Lower lobe of right lung (tissue), 2 donors: ENCODE measurements around the gene ZNF491. TPM values are rescaled to one million over a fixed set of nuclear protein-coding genes. Genes with fewer than 3 reads are reported as not detected.
A peak's percentile ranks its signal among the peaks of the same experiment; 100 is the strongest.
"Not testable (repeated sequence)": the region's sequence is repeated elsewhere in the genome, so short reads cannot be mapped to it uniquely, and the experiment has no call there.

Experiments
- ATAC-seq, 2 donors: fragments of 200-7000 bp; cut with Tn5 transposase; one replicate each; pipeline ENCODE4 v1.9.1; 2020 to 2022; ENCODE audit warnings: mild to moderate bottlenecking in 2 of 2, moderate library complexity in 2 of 2
- DNase-seq: peaks from one replicate; pipeline ENCODE4 v3.0.0-alpha.2; 2020
- H3K27ac ChIP-seq: fragments of 200-600 bp; one replicate; pipeline ENCODE4 v1.8.0; 2022
- H3K27me3 ChIP-seq: fragments of 200-600 bp; one replicate; pipeline ENCODE4 v1.8.0; 2022; ENCODE audit warnings: low read depth
- H3K36me3 ChIP-seq: fragments of 200-600 bp; one replicate; pipeline ENCODE4 v1.8.0; 2022; ENCODE audit warnings: mild to moderate bottlenecking
- H3K4me1 ChIP-seq: fragments of 200-600 bp; one replicate; pipeline ENCODE4 v1.8.0; 2022
- H3K4me3 ChIP-seq: fragments of 200-600 bp; one replicate; pipeline ENCODE4 v1.8.0; 2022; ENCODE audit warnings: mild to moderate bottlenecking
- H3K9me3 ChIP-seq: fragments of 200-600 bp; one replicate; pipeline ENCODE4 v1.8.0; 2022
- intact Hi-C: fragments of 100-400 bp; cut with DNase I; formaldehyde crosslinking; loops from one replicate; pipeline ENCODE4 v1.11.0; 2022
- total RNA-seq: library from RNA; stranded (reverse); fragmentation: NEBNext Ultra II Directional; extraction: Animal tissue kit (Norgen Biotek cat#: 25700); gene quantifications from one replicate; pipeline ENCODE4 v1.2.1, GENCODE V29; 2021
- TF ChIP-seq, protein P1 (sequence below): fragments of 200-600 bp; IDR thresholded peaks from one replicate; pipeline ENCODE4 v1.8.0; 2022; ENCODE audit warnings: antibody characterized with exemption, mild to moderate bottlenecking
- donor health status: DM: no; HTN: yes; CAD: no; lungs with severe emphysema.

Gene ZNF491
- total RNA-seq, 1 donor from 2014 or later = 2.3 TPM

DNA sequence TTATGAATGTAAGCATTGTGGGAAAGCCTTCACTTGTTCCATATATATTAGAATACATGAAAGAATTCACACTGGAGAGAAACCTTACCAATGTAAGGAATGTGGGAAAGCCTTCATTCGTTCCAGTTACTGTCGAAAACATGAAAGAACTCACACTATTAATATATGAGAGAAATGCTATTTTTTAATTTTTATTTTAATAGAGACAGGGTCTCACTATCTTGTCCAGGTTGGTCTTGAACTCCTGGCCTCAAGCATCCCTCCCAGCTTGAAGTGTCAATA is 8.7 kb downstream of the ZNF491 start:
- peaks cover 38% of the 10 kb centered on the region for H3K9me3 ChIP-seq
- intact Hi-C loops = no loop called here

DNA sequence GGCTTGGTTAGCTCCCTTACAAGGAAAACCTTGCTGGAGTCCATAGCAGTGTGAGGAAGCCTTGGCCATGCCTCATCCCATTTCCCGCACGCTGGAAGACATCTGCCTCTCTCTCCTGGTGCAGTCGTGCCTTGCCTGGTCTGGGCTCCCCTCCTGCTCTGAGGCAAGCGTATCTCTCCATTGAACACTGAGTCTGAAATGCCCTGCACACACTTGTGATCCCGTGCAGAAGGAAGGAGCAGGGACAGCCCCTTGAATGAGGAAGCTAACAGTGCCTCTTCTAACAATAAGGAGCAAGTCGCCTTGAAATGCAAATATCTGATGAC is 15.3 kb downstream of the ZNF491 start:
- Histone ChIP-seq H3K4me3 (peak overlapping the region; percentile 87), H3K4me1 (peaks cover 9% of the 10 kb centered on the region), H3K27ac (peak overlapping the region; percentile 91), H3K36me3 (no peaks in the 10 kb centered on the region), H3K9me3 (peaks cover under 1% of the 10 kb centered on the region), H3K27me3 (no peaks in the 10 kb centered on the region)
- intact Hi-C loops = no loop called here
- DNase-seq = no peak
- ATAC-seq = peak; percentile 38 to 64
- TF ChIP-seq, protein P1, sequence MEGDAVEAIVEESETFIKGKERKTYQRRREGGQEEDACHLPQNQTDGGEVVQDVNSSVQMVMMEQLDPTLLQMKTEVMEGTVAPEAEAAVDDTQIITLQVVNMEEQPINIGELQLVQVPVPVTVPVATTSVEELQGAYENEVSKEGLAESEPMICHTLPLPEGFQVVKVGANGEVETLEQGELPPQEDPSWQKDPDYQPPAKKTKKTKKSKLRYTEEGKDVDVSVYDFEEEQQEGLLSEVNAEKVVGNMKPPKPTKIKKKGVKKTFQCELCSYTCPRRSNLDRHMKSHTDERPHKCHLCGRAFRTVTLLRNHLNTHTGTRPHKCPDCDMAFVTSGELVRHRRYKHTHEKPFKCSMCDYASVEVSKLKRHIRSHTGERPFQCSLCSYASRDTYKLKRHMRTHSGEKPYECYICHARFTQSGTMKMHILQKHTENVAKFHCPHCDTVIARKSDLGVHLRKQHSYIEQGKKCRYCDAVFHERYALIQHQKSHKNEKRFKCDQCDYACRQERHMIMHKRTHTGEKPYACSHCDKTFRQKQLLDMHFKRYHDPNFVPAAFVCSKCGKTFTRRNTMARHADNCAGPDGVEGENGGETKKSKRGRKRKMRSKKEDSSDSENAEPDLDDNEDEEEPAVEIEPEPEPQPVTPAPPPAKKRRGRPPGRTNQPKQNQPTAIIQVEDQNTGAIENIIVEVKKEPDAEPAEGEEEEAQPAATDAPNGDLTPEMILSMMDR = no peak

More for the DNA sequence above, 8.7 kb downstream of the ZNF491 start:
- Histone ChIP-seq H3K36me3 (no peaks in the 10 kb centered on the region), H3K4me1 (no peaks in the 10 kb centered on the region), H3K27ac (no peak overlapping the region), H3K4me3 (no peak overlapping the region), H3K27me3 (no peaks in the 10 kb centered on the region)
- TF ChIP-seq, protein P1 = no peak
- DNase-seq (no peak), ATAC-seq (no peak)

DNA sequence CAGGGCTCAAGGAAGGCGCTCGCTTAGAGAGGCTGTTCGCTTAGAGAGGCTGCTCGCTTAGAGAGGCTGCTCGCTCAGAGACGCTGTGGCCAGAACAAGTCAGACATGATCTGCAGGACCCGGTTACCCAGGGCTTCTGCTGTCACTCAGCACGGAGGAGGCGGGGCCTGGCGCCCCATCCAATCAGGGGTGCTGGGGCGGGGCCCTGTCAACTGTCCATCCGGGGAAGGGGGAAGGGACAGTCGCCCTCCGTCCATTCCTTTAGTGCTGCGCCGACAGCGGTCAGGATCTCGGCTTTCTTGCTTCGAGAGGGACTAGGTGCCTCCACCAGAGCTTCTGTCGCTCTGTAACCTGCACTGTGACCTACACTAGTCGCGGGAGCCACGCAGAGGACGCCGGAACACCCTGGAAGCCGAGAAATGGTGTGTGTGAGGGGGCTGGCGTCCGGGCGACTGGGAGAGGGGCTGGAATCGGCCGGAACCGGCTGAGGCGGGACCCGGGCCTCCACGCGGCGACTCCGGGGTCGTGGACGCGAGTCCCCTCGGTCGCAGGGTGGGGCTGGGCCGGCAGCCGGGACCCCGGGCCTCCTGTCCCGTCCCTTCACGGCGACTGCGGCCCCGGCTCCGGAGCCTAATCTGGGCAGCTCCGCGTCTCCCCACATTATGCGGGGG is 15.8 kb downstream of the ZNF491 start, which contains the start of gene ZNF440:
Gene ZNF440, plus strand, starts transcription at position 245 of the 671 bp plus-strand sequence. Its CDS starts 175 bp downstream, at position 420.
- Histone ChIP-seq H3K27ac (peak within 1 kb of the TSS; percentile 91), H3K4me3 (peak within 1 kb of the TSS; percentile 87), H3K4me1 (peaks cover 9% of the 10 kb centered on the region), H3K36me3 (no peaks in the 10 kb centered on the region), H3K9me3 (no peaks in the 10 kb centered on the region), H3K27me3 (no peaks in the 10 kb centered on the region)
- DNase-seq (peak; percentile 96), ATAC-seq (peak; percentile 100)
- TF ChIP-seq, protein P1 = no peak
- intact Hi-C loops = no loop called here

DNA sequence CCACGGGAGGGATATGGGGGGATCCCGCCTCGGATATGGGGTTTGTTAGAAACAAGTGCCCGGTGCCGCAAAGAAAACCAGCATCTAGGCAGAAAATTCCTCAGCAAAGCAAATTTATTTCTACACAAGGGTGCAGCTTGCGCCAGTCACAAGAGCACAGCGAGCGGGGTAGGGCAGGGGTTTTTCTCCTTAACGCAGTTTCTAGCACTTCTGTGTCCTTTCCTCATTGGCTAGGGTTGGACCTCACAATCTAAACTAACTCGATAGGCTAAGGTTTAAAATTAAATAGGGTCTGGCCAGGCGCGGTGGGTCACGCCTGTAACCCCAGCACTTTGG is 16.3 kb downstream of the ZNF491 start:
- H3K36me3 ChIP-seq = no peaks in the 10 kb centered on the region
- DNase-seq (no peak), ATAC-seq (peak; percentile 55 to 66)
- H3K27ac ChIP-seq = peak overlapping the region; percentile 91
- no peaks in the 10 kb centered on the region for H3K9me3 ChIP-seq
- no peaks in the 10 kb centered on the region for H3K27me3 ChIP-seq
- H3K4me3 ChIP-seq = peak overlapping the region; percentile 87
- TF ChIP-seq, protein P1 = no peak
- intact Hi-C loops = no loop called here
- peaks cover 9% of the 10 kb centered on the region for H3K4me1 ChIP-seq

DNA sequence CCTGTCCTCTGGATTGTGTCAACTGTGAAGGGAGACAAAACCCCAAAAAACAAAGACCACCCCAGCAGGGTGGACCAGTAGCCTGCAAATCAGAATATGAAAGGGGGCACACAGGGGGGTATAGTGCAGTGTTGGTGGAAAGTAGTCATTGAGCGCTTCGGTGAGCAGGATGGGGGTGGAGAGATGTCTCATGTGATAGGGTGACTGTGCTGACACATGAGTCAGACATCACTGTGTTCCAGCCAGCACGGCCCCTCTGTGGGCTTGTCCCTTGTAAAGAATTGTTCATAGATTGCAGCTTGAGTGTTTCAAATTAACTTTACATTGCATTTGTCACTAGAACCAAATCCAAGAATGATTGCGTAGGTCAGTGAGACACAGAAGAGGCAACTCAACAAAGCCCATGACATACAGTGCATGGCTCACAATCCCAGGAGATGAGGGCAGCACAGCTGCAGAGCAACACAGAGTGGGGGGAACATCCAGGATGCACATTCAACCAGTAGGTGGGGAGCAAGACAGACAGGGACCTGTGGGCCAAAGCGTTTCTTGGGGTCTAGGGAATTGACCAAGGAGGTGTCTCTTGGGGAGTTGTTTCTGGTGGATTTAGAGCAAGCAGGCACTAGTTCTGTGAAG is 23.3 kb downstream of the ZNF491 start:
- H3K27ac ChIP-seq = no peak overlapping the region
- DNase-seq (no peak), ATAC-seq (peak in 1 of 2 donors; percentile 49)
- no peak overlapping the region for H3K4me3 ChIP-seq
- no peaks in the 10 kb centered on the region for H3K4me1 ChIP-seq
- no peaks in the 10 kb centered on the region for H3K27me3 ChIP-seq
- H3K9me3 ChIP-seq = peaks cover under 1% of the 10 kb centered on the region
- TF ChIP-seq, protein P1 = no peak
- intact Hi-C loops = no loop called here
- H3K36me3 ChIP-seq = no peaks in the 10 kb centered on the region

DNA sequence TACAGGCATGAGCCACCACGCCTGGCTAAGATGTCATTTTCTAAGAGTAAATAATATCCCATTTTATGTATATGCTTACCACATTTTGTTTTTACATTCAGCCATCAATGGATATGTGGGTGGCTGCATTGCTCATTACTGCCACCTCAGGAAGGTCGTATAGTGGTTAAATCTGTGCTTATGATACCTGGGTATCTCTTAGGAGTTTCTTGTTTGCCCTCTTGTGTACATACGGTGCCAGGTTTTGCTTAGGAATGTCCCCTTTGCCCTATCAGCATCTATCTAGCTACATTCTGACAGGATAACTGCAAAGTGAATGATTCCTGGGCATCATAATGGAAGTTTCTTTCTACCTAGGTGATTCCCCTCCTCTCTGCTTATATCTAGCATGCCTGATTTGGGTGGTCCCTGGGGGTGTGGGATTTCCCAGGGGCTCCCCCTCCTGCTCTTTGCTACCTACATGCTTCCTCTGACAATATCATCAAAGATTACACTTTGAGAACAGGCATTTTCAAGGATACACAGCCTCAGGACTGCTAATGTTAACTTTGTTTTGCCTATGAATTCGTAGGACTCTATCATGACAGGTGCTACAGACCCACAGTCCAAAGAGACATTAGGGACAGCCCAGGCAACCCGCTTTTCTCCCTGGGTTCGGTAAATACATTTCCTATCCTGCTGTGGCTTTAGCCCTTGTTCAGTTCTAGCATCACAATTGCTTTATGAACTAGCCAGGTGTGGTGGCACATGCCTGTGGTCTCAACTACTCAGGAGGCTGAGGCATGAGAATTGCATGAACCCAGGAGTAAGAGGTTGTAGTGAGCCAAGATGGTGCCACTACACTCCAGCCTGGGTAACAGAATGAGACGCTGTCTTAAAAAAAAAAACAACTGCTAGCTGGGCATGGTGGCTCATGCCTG is 30.9 kb downstream of the ZNF491 start:
- intact Hi-C loops, H3K27me3 ChIP-seq, H3K4me3 ChIP-seq, H3K27ac ChIP-seq, H3K4me1 ChIP-seq, ATAC-seq, DNase-seq: not testable (repeated sequence)
- Histone ChIP-seq H3K36me3 (peaks cover 38% of the 10 kb centered on the region), H3K9me3 (peaks cover 48% of the 10 kb centered on the region)
